ENCODE data around the gene ST3GAL6.

The ST3GAL6 gene

GRCh38 chr3:98741121-98741716, 21.9 kb upstream of the ST3GAL6 start:
- DNase-seq: no peak

DNA sequence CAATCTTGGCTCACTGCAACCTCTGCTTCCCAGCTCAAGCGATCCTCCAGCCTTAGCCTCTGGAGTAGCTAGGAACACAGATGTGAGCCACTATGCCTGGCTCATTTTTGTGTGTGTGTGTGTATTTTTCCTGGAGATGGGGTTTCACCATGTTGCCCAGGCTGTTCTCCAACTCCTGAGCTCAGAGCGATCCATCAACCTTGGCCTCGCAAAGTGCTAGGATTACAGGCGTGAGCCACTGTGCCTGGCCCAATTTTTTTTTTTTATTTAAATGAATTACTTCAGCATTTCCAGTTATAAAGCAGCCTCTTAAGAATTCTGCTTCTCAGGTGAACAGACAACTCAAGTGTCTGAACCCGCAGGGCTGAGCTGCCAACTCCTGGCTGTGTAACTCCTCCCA, 20.1 kb upstream of the ST3GAL6 start:
- DNase-seq: no peak

GRCh38 chr3:98744283-98744682, 18.9 kb upstream of the ST3GAL6 start:
- DNase-seq: no peak

DNA sequence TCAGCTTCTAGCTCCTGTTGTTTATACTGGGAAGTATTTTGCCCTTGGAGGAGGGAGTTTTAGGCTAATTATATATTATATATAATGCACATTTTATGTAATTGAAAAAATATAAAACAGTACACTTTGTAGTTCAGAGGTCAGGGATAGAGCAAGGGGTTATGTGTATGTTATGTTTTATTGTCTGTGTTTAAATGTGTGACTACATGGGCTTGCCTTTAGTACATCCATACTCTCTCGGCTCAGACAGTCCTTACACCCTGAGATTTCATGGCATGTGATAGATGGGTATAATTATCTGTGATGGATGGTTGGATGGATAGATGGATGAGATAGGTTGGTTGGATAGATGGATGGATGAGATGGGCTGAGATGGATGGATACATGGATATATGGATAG, 17.4 kb upstream of the ST3GAL6 start:
- no peak for DNase-seq

- no peak for DNase-seq
Observed at GRCh38 chr3:98746122-98746521, 17.0 kb upstream of the ST3GAL6 start.

GRCh38 chr3:98746882-98747281, 16.3 kb upstream of the ST3GAL6 start:
- DNase-seq: no peak

GRCh38 chr3:98750276-98750919, 12.7 kb upstream of the ST3GAL6 start:
- DNase-seq: no peak

GRCh38 chr3:98754483-98754882, 8.7 kb upstream of the ST3GAL6 start:
- no peak for DNase-seq

DNA sequence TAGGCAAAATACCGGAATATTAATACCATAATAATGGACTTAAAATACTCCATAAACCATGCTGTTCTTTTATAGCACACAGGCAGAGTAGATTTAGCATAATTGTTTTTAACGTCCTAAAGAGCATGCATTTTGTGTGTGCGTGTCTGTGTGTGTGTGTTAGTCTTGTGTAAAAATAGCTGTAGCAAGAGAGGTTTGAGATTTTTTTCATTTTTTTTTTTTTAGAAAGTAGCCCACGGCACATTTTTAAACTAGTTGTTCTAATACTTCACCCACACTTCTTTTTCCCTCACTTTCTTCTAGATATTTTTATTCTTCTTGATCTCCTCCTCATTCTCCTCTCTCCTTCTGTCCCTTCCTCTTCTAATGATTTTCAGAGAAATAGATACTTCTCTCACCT, 7.5 kb upstream of the ST3GAL6 start:
- DNase-seq: no peak

DNA sequence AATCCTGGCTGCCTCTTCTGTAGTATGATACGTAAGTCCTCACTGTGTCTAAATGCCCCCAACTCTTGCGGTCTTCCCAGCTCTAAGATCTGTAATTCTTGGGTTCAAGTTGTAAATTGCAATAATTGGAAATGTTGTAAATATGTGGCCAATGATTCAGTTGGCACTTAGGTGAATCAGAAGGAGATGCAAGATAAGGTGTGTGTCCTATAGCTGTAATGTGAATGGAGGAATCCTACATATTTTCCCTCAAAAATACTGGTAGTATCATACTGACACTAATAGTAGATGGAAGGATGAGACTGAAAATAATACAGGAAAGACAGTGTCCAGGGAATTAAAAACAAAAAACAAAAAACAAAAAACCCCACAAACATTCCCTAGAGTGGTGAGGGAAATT, 3.5 kb upstream of the ST3GAL6 start:
- no peak for DNase-seq

- DNase-seq: peak; percentile 46
Observed at GRCh38 chr3:98761643-98762229, 1.4 kb upstream of the ST3GAL6 start.

GRCh38 chr3:98763819-98764418, 779 bp downstream of the ST3GAL6 start:
- no peak for DNase-seq

DNA sequence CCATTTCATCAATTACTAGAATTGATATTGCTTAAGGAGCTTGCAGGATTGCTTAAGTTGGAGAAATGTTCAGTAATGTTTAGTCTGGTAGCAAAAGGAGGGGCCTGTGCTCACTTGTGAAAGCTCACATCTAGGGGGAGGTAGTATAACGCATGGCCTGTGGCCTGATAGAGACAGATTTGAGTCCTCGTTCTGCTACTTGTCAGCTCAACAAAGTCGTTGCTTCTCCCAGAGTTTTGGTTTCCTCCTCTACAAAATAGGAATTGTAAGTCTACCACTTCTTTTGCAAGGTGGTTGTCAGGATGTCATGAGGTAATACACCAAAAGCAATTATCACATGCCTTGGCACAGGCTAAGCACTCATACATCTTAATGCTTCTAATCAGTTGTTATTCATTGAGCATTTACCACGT, 1.3 kb downstream of the ST3GAL6 start:
- DNase-seq: peak; percentile 68

GRCh38 chr3:98765721-98766120, 2.6 kb downstream of the ST3GAL6 start:
- DNase-seq: no peak

DNA sequence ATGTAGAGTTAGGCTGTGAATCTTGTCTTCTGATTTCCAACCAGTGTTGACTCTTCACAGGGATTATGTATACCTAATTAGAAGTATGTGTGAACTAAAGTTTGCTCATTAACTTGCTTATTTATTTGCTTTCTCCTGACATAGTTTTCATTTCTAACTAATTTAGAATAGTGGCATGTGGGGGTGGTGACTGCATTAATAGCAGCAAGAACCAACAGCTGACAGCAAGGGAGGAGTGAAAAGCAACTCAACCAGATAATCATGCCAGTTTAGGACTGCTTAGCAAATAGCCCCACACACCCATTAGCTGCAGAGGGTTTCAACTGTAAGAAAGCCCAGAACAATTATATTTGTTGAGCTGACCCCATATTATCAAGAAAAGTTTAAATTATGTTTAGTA, 3.8 kb downstream of the ST3GAL6 start:
- no peak for DNase-seq

DNA sequence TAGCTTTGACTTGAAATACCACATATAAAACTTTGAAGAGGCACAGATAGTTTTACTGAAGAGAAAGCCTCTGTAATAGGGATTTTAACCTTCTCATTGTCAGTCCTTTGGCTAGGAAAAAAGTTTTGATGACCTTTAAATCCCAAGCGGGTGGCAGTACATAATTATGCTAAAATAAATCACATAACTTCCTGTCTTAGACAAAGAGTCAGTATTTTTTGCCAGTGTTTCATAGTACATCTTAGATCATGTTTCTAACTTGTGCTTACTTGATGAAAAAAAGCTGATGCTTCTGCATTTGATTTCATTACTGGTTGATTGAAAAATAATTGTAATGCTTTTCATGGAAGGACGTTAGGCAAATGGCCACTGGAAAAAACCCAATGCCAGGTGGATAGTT, 5.8 kb downstream of the ST3GAL6 start:
- no peak for DNase-seq

DNA sequence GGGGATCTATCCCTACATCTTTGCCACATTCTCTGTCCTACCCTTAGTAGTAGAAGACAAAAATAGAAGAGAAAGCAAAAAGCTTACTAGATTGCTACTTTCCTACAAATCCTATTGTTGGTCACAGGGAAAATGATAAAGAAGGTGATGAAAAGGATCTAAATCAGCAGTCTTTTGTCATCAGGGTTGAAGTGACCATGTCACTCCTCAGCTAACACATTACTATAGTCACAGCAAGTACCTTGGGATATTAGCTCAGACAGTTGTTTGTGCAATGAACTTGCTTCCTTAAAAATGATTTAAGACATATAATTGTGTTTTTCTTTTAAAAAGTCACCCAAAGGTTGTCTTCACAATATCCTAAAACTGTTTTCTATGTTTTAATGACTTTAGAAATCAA, 6.3 kb downstream of the ST3GAL6 start:
- no peak for DNase-seq

- DNase-seq: no peak
Observed at GRCh38 chr3:98770261-98771039, 7.3 kb downstream of the ST3GAL6 start.

GRCh38 chr3:98772022-98772421, 8.9 kb downstream of the ST3GAL6 start:
- no peak for DNase-seq

GRCh38 chr3:98775459-98776139, 12.5 kb downstream of the ST3GAL6 start:
- DNase-seq: no peak

DNA sequence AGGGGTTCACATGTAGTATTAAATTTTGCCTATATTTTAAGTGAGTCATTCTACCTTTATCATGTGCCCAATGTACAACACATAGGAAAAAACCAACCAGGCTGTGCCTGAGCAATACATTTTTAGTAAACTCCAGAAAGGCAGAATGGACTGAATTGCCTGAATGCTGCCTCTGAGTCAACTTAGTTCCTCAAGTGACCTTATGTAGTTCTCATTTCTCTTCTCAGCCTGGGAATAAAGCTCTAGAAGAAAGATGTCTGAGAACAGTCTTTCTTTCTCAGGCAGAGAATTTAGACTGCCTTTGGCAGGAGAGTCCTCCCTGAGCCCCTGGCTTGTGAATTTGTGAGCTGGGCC, 13.0 kb downstream of the ST3GAL6 start:
- DNase-seq: no peak

DNA sequence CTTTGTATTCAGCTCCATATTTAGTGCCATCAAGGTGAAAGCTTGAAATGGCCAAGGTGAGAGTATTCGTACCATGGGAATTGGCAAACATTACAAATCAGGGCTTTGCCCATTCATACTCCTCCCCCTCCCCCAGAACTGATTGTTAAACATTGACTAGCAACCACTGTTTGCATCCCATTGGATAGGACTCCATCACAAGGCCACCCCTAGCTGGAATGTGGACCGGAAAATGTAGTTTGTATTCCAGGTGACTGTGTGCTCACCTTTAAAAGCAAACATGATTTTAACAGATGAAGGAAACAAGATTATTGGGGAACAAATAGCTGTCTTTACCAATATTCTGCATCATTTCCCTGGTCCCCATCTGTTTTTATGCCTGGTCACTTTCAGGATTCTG, 14.1 kb downstream of the ST3GAL6 start:
- DNase-seq: no peak

GRCh38 chr3:98777801-98778220, 14.7 kb downstream of the ST3GAL6 start:
- DNase-seq: no peak
